GM12878 (cell line): Measurements from ENCODE around the gene PPP3CB. TPM values are rescaled to one million over a fixed set of nuclear protein-coding genes. Genes with fewer than 3 reads are reported as not detected.

Experiments
- ATAC-seq: fragments of 200-7000 bp; cut with Tn5 transposase; 3 replicates; pipeline ENCODE4 v1.9.1; 2020; ENCODE audit warnings: mild to moderate bottlenecking, moderate library complexity
- BruUV-seq: library from RNA; stranded (reverse); fragments of 400-500 nt; replicated peaks from 2 replicates; lab custom pipeline; 2021; lab: Mats Ljungman, UMichigan
- CTCF ChIA-PET: fragments of 300-600 bp; sonication (Branson Sonifier 250); formaldehyde crosslinking; extraction: SDS; loops from one replicate; lab custom pipeline; 2021; ENCODE audit warnings: inconsistent platforms; lab: Yijun Ruan, JAX
- POLR2A ChIA-PET: fragments of 350-600 bp; formaldehyde crosslinking; extraction: SDS; loops from one replicate; lab custom pipeline; 2021; ENCODE audit warnings: inconsistent platforms; lab: Charles Lee
- RAD21 ChIA-PET: fragments of 300-600 bp; sonication (Branson Sonifier 250); formaldehyde crosslinking; loops from one replicate; lab custom pipeline; 2023; ENCODE audit warnings: antibody characterized with exemption; ENCODE audit not compliant: unreplicated experiment; lab: Charles Lee
- SMC1A ChIA-PET: fragments of 300-600 bp; sonication (Branson Sonifier 250); formaldehyde crosslinking; loops from one replicate; lab custom pipeline; 2023; ENCODE audit not compliant: unreplicated experiment, uncharacterized antibody; lab: Charles Lee
- DNase-seq: peaks from one replicate; pipeline ENCODE4 v3.0.0-alpha.2; 2011; ENCODE audit warnings: low read depth, low spot score
- FAIRE-seq: peaks from 3 replicates; lab custom pipeline; 2011; peaks lifted over from hg19 to GRCh38; lab: Jason Lieb, UNC
- H2AFZ ChIP-seq: 2 replicates; pipeline ENCODE4 v1.6.0; 2011; ENCODE audit warnings: low read depth, low read length, control low read depth; ENCODE audit not compliant: control insufficient read depth
- H3K27ac ChIP-seq: 2 replicates; pipeline ENCODE4 v1.5.1; 2011; ENCODE audit warnings: control low read depth; ENCODE audit not compliant: control insufficient read depth, insufficient read depth
- H3K27me3 ChIP-seq, 2 experiments: replicated peaks in 1 of 2; 2 replicates each; pipeline versions ENCODE4 v1.6.0 to v1.6.1; 2011; ENCODE audit warnings: low read length in 1 of 2; ENCODE audit not compliant: control insufficient read depth in 2 of 2, insufficient read depth in 2 of 2
- H3K36me3 ChIP-seq, 2 experiments: 2 replicates each; pipeline ENCODE4 v1.5.1; 2011; ENCODE audit warnings: low read length in 1 of 2; ENCODE audit not compliant: control insufficient read depth in 2 of 2, insufficient read depth in 2 of 2
- H3K4me1 ChIP-seq: 2 replicates; pipeline ENCODE4 v1.6.1; 2011; ENCODE audit warnings: mild to moderate bottlenecking, low read length, moderate library complexity, mixed read lengths; ENCODE audit not compliant: control insufficient read depth, insufficient read depth
- H3K4me2 ChIP-seq: 2 replicates; pipeline ENCODE4 v1.6.0; 2011; ENCODE audit warnings: control low read depth; ENCODE audit not compliant: control insufficient read depth, insufficient read depth
- H3K4me3 ChIP-seq: fragments of 200-600 bp; sonication (generic); 2 replicates; pipeline ENCODE4 v1.5.1; 2016
- H3K79me2 ChIP-seq: 2 replicates; pipeline ENCODE4 v1.6.0; 2011; ENCODE audit warnings: low read length; ENCODE audit not compliant: control insufficient read depth, insufficient read depth
- H3K9ac ChIP-seq: 2 replicates; pipeline ENCODE4 v1.8.0; 2011; ENCODE audit warnings: low read length, control low read depth, mixed read lengths; ENCODE audit not compliant: control insufficient read depth, insufficient read depth
- H3K9me3 ChIP-seq: replicated peaks from 3 replicates; pipeline ENCODE4 v1.5.1; 2011; ENCODE audit warnings: mild to moderate bottlenecking, low read length; ENCODE audit not compliant: control insufficient read depth, insufficient read depth
- H4K20me1 ChIP-seq: 2 replicates; pipeline ENCODE4 v1.6.0; 2011; ENCODE audit not compliant: control insufficient read depth, insufficient read depth
- NBN ChIP-seq: fragments of 450-650 bp; IDR thresholded peaks from 2 replicates; pipeline ENCODE4 v1.6.1; 2016
- NKRF ChIP-seq: fragments of 450-650 bp; conservative IDR thresholded peaks from 2 replicates; pipeline ENCODE4 v1.6.1; 2017; ENCODE audit warnings: mild to moderate bottlenecking, moderate library complexity
- PML ChIP-seq: IDR thresholded peaks from 2 replicates; pipeline ENCODE4 v1.6.1; 2012; ENCODE audit warnings: low read length, inconsistent platforms
- RELA ChIP-seq: fragments of 450-650 bp; IDR thresholded peaks from 2 replicates; pipeline ENCODE4 v1.8.0; 2014; ENCODE audit warnings: borderline replicate concordance; ENCODE audit not compliant: partially characterized antibody
- WGBS: methylation state at CpG from one replicate; pipeline ENCODE4 v1.1.6; 2016; ENCODE audit warnings: low lambda C conversion rate; ENCODE audit not compliant: insufficient replicate concordance, insufficient coverage; ENCODE audit errors: missing lambda C conversion rate; 5-methylcytosine and 5-hydroxymethylcytosine counted together
- in situ Hi-C: fragments of 300-500 bp; cut with MboI; formaldehyde crosslinking; loops from 9 replicates; pipeline ENCODE4 v1.14.3; 2018; ENCODE audit warnings: mixed read lengths
- intact Hi-C: fragments of 100-400 bp; cut with micrococcal nuclease; formaldehyde crosslinking; loops from one replicate; pipeline ENCODE4 v1.14.2; 2022; ENCODE audit not compliant: unreplicated experiment
- polyA plus RNA-seq, 11 experiments: library from polyadenylated mRNA; depleted of rRNA in 4 of 11; unstranded in 6 of 11; stranded (reverse) in 5 of 11; fragments of >200 nt; fragmentation: Nextera tagmentation in 4 of 11; fragmentation: Illumina TruSeq in 1 of 11; extraction: Ambion mirVana in 4 of 11; extraction: Trizol in 1 of 11; gene quantifications; 1 replicate in 1 of 11; 2 replicates in 10 of 11; pipeline versions ENCODE4 v1.2.1 to v1.2.3, GENCODE V29; 2011 to 2016; ENCODE audit warnings: inconsistent platforms in 2 of 11, missing spikeins in 2 of 11, low read depth in 1 of 11
- small RNA-seq: library from RNA; depleted of rRNA; stranded (forward); fragments of <200 nt; gene quantifications from one replicate; pipeline ENCODE3, GENCODE V24; 2014
- total RNA-seq, 4 experiments: library from RNA; depleted of rRNA in 3 of 4; stranded (reverse); fragments of >200 nt in 3 of 4; fragmentation: Illumina TruSeq in 1 of 4; extraction: Trizol in 1 of 4; gene quantifications; 2 replicates each; pipeline versions ENCODE4 v1.2.1 to v1.2.3, GENCODE V29; 2013 to 2021

Gene PPP3CB
- total and polyA plus RNA-seq, 10 of the 15 experiments (the other 5 are each of a cell fraction or from before 2014, with no cell fraction given), result 11.4 to 46.4 (median 19.3) TPM

GRCh38 chr10:73386583-73386982 is 109.2 kb downstream of the PPP3CB start:
- Histone ChIP-seq H2AFZ (no peak overlapping the region), H3K4me1 (no peaks in the 10 kb centered on the region), H3K4me3 (no peak overlapping the region), H3K9me3 (no peaks in the 10 kb centered on the region), H3K79me2 (no peaks in the 10 kb centered on the region), H3K27ac (no peak overlapping the region), H4K20me1 (no peaks in the 10 kb centered on the region), H3K9ac (no peak overlapping the region), H3K27me3 (no peaks in the 10 kb centered on the region), H3K4me2 (no peak overlapping the region), H3K36me3 (peaks cover 5 to 38% of the 10 kb centered on the region in 2 experiments)
- FAIRE-seq (no peak), ATAC-seq (no peak), DNase-seq (no peak)
- in situ Hi-C loops (no loop called here), intact Hi-C loops (no loop called here)
- SMC1A ChIA-PET, result interaction anchor here (0.9 to 1.1 kb wide), 2 partner anchors 18 to 105 kb away, joined by 3 to 4 read pairs; no protein-coding TSS in a partner anchor
- POLR2A ChIA-PET, result no interaction called here
- RAD21 ChIA-PET, result no interaction called here
- WGBS, result 97% methylated on average over 7 of the region's 7 CpGs
- TF ChIP-seq PML, result no peak
- TF ChIP-seq RELA, result no peak
- TF ChIP-seq NKRF, result no peak
- no peak for TF ChIP-seq NBN
- BruUV-seq, result no TSS peak
- CTCF ChIA-PET, result interaction anchor here (1.0 to 1.1 kb wide), 2 partner anchors 20 to 26 kb away, joined by 3 to 4 read pairs; no protein-coding TSS in a partner anchor

Small RNAs within 50 kb of the gene (small RNA-seq; reads per million reads assigned to genes)
- gene RNU6-883P, result not detected

Other genes starting within 250 kb of the PPP3CB start
Only the 7 nearest of the 10 such genes appear.
- 0.34 and 0.38 TPM in 2 replicates for gene CFAP70, start 137.2 kb downstream of the PPP3CB start, total RNA-seq (2014; rRNA removed)
- gene CFAP70, start 137.2 kb downstream of the PPP3CB start, total RNA-seq (2014; rRNA removed; fragmentation: Illumina TruSeq; extraction: Trizol), result 0.36 and 0.46 TPM in 2 replicates
- 0.51 and 0.58 TPM in 2 replicates for gene CFAP70, start 137.2 kb downstream of the PPP3CB start, total RNA-seq (2021)
- gene CFAP70, start 137.2 kb downstream of the PPP3CB start, polyA plus RNA-seq (2011; rRNA removed), result 0.72 TPM in 2 replicates
- 0.44 and 0.57 TPM in 2 replicates for gene CFAP70, start 137.2 kb downstream of the PPP3CB start, polyA plus RNA-seq (2014; fragmentation: Illumina TruSeq; extraction: Trizol)
- under 1 TPM; 0.21 to 0.46 TPM for gene CFAP70, start 137.2 kb downstream of the PPP3CB start, polyA plus RNA-seq (2014; fragmentation: Nextera tagmentation; extraction: Ambion mirVana)
- 0.58 and 1.1 TPM in 2 replicates for gene CFAP70, start 137.2 kb downstream of the PPP3CB start, polyA plus RNA-seq (2014; rRNA removed)
- under 1 TPM; 0.32 to 0.37 TPM for gene CFAP70, start 137.2 kb downstream of the PPP3CB start, polyA plus RNA-seq (2016; fragmentation: Nextera tagmentation; extraction: Ambion mirVana)
- 93.8 and 100 TPM in 2 replicates for gene ANXA7, start 82.0 kb downstream of the PPP3CB start, total RNA-seq (2014; rRNA removed)
- gene ANXA7, start 82.0 kb downstream of the PPP3CB start, total RNA-seq (2014; rRNA removed; fragmentation: Illumina TruSeq; extraction: Trizol), result 101 TPM in 2 replicates
- 125 and 128 TPM in 2 replicates for gene ANXA7, start 82.0 kb downstream of the PPP3CB start, total RNA-seq (2021)
- gene ANXA7, start 82.0 kb downstream of the PPP3CB start, polyA plus RNA-seq (2011; rRNA removed), result 98.7 and 112 TPM in 2 replicates
- gene ANXA7, start 82.0 kb downstream of the PPP3CB start, polyA plus RNA-seq (2014; fragmentation: Illumina TruSeq; extraction: Trizol), result 123 and 131 TPM in 2 replicates
- 10 to 100 TPM; 70.6 to 75.8 TPM for gene ANXA7, start 82.0 kb downstream of the PPP3CB start, polyA plus RNA-seq (2014; fragmentation: Nextera tagmentation; extraction: Ambion mirVana)
- 95.7 and 113 TPM in 2 replicates for gene ANXA7, start 82.0 kb downstream of the PPP3CB start, polyA plus RNA-seq (2014; rRNA removed)
- gene ANXA7, start 82.0 kb downstream of the PPP3CB start, polyA plus RNA-seq (2016; fragmentation: Nextera tagmentation; extraction: Ambion mirVana), result 100 to 1,000 TPM; 177 to 184 TPM
- gene MSS51, start 62.5 kb downstream of the PPP3CB start, total RNA-seq (2014; rRNA removed), result 1.6 and 2.1 TPM in 2 replicates
- gene MSS51, start 62.5 kb downstream of the PPP3CB start, total RNA-seq (2014; rRNA removed; fragmentation: Illumina TruSeq; extraction: Trizol), result 1.8 and 2.0 TPM in 2 replicates
- gene MSS51, start 62.5 kb downstream of the PPP3CB start, total RNA-seq (2021), result 1.2 and 1.5 TPM in 2 replicates
- gene MSS51, start 62.5 kb downstream of the PPP3CB start, polyA plus RNA-seq (2011; rRNA removed), result 2.1 and 3.2 TPM in 2 replicates
- 1.5 TPM in 2 replicates for gene MSS51, start 62.5 kb downstream of the PPP3CB start, polyA plus RNA-seq (2014; fragmentation: Illumina TruSeq; extraction: Trizol)
- under 1 TPM; 0.39 to 0.84 TPM for gene MSS51, start 62.5 kb downstream of the PPP3CB start, polyA plus RNA-seq (2014; fragmentation: Nextera tagmentation; extraction: Ambion mirVana)
- gene MSS51, start 62.5 kb downstream of the PPP3CB start, polyA plus RNA-seq (2014; rRNA removed), result 1.9 and 2.5 TPM in 2 replicates
- gene MSS51, start 62.5 kb downstream of the PPP3CB start, polyA plus RNA-seq (2016; fragmentation: Nextera tagmentation; extraction: Ambion mirVana), result under 1 TPM; 0.06 to 0.59 TPM
- 4.1 and 5.7 TPM in 2 replicates for gene USP54, start 95.3 kb upstream of the PPP3CB start, total RNA-seq (2014; rRNA removed)
- 4.9 and 5.4 TPM in 2 replicates for gene USP54, start 95.3 kb upstream of the PPP3CB start, total RNA-seq (2014; rRNA removed; fragmentation: Illumina TruSeq; extraction: Trizol)
- gene USP54, start 95.3 kb upstream of the PPP3CB start, total RNA-seq (2021), result 7.0 and 9.5 TPM in 2 replicates
- gene USP54, start 95.3 kb upstream of the PPP3CB start, polyA plus RNA-seq (2011; rRNA removed), result 10.3 and 10.5 TPM in 2 replicates
- gene USP54, start 95.3 kb upstream of the PPP3CB start, polyA plus RNA-seq (2014; fragmentation: Illumina TruSeq; extraction: Trizol), result 5.6 and 8.8 TPM in 2 replicates
- gene USP54, start 95.3 kb upstream of the PPP3CB start, polyA plus RNA-seq (2014; fragmentation: Nextera tagmentation; extraction: Ambion mirVana), result 1 to 10 TPM in 1 of 2 experiments, under 1 TPM in 1; 0.93 to 1.7 TPM
- gene USP54, start 95.3 kb upstream of the PPP3CB start, polyA plus RNA-seq (2014; rRNA removed), result 3.9 and 4.7 TPM in 2 replicates
- 1 to 10 TPM; 3.9 to 6.3 TPM for gene USP54, start 95.3 kb upstream of the PPP3CB start, polyA plus RNA-seq (2016; fragmentation: Nextera tagmentation; extraction: Ambion mirVana)
- 0.54 and 0.56 TPM in 2 replicates for gene MYOZ1, start 145.4 kb upstream of the PPP3CB start, total RNA-seq (2014; rRNA removed)
- gene MYOZ1, start 145.4 kb upstream of the PPP3CB start, total RNA-seq (2014; rRNA removed; fragmentation: Illumina TruSeq; extraction: Trizol), result 0.58 and 0.78 TPM in 2 replicates
- 0.66 and 0.67 TPM in 2 replicates for gene MYOZ1, start 145.4 kb upstream of the PPP3CB start, total RNA-seq (2021)
- gene MYOZ1, start 145.4 kb upstream of the PPP3CB start, polyA plus RNA-seq (2011; rRNA removed), result 0.05 and 0.07 TPM in 2 replicates
- gene MYOZ1, start 145.4 kb upstream of the PPP3CB start, polyA plus RNA-seq (2014; fragmentation: Illumina TruSeq; extraction: Trizol), result 0.46 and 0.78 TPM in 2 replicates
- gene MYOZ1, start 145.4 kb upstream of the PPP3CB start, polyA plus RNA-seq (2014; fragmentation: Nextera tagmentation; extraction: Ambion mirVana), result under 1 TPM; 0.11 to 0.35 TPM
- gene MYOZ1, start 145.4 kb upstream of the PPP3CB start, polyA plus RNA-seq (2014; rRNA removed), result 0.95 and 1.5 TPM in 2 replicates
- gene MYOZ1, start 145.4 kb upstream of the PPP3CB start, polyA plus RNA-seq (2016; fragmentation: Nextera tagmentation; extraction: Ambion mirVana), result 1 to 10 TPM; 1.3 to 2.0 TPM
- 0.33 and 0.40 TPM in 2 replicates for gene SYNPO2L, start 160.0 kb upstream of the PPP3CB start, total RNA-seq (2014; rRNA removed)
- 0.45 and 0.46 TPM in 2 replicates for gene SYNPO2L, start 160.0 kb upstream of the PPP3CB start, total RNA-seq (2014; rRNA removed; fragmentation: Illumina TruSeq; extraction: Trizol)
- 2.3 and 2.6 TPM in 2 replicates for gene SYNPO2L, start 160.0 kb upstream of the PPP3CB start, total RNA-seq (2021)
- 0.01 TPM in 1 of 2 replicates, not detected in the other for gene SYNPO2L, start 160.0 kb upstream of the PPP3CB start, polyA plus RNA-seq (2011; rRNA removed)
- gene SYNPO2L, start 160.0 kb upstream of the PPP3CB start, polyA plus RNA-seq (2014; fragmentation: Illumina TruSeq; extraction: Trizol), result 1.2 and 1.3 TPM in 2 replicates
- under 1 TPM; 0.08 to 0.33 TPM for gene SYNPO2L, start 160.0 kb upstream of the PPP3CB start, polyA plus RNA-seq (2014; fragmentation: Nextera tagmentation; extraction: Ambion mirVana)
- 0.90 TPM in 2 replicates for gene SYNPO2L, start 160.0 kb upstream of the PPP3CB start, polyA plus RNA-seq (2014; rRNA removed)
- 1 to 10 TPM in 1 of 2 experiments, under 1 TPM in 1; 0.73 to 1.3 TPM for gene SYNPO2L, start 160.0 kb upstream of the PPP3CB start, polyA plus RNA-seq (2016; fragmentation: Nextera tagmentation; extraction: Ambion mirVana)
- 6.3 and 6.7 TPM in 2 replicates for gene AGAP5, start 202.1 kb upstream of the PPP3CB start, total RNA-seq (2014; rRNA removed)
- 5.9 and 6.5 TPM in 2 replicates for gene AGAP5, start 202.1 kb upstream of the PPP3CB start, total RNA-seq (2014; rRNA removed; fragmentation: Illumina TruSeq; extraction: Trizol)
- gene AGAP5, start 202.1 kb upstream of the PPP3CB start, total RNA-seq (2021), result 5.9 and 6.7 TPM in 2 replicates
- gene AGAP5, start 202.1 kb upstream of the PPP3CB start, polyA plus RNA-seq (2011; rRNA removed), result 6.8 and 8.5 TPM in 2 replicates
- gene AGAP5, start 202.1 kb upstream of the PPP3CB start, polyA plus RNA-seq (2014; fragmentation: Illumina TruSeq; extraction: Trizol), result 8.1 and 8.5 TPM in 2 replicates
- under 1 TPM in 1 of 2 experiments, not detected in 1; 0.68 TPM for gene AGAP5, start 202.1 kb upstream of the PPP3CB start, polyA plus RNA-seq (2014; fragmentation: Nextera tagmentation; extraction: Ambion mirVana)
- gene AGAP5, start 202.1 kb upstream of the PPP3CB start, polyA plus RNA-seq (2014; rRNA removed), result 7.3 and 9.1 TPM in 2 replicates
- 1 to 10 TPM; 2.3 TPM for gene AGAP5, start 202.1 kb upstream of the PPP3CB start, polyA plus RNA-seq (2016; fragmentation: Nextera tagmentation; extraction: Ambion mirVana)